Measurements from ENCODE around the gene DCAF8L1. TPM values are rescaled to one million over a fixed set of nuclear protein-coding genes. Genes with fewer than 3 reads are reported as not detected.

The DCAF8L1 gene
- total RNA-seq (not detected in 2 replicates), polyA plus RNA-seq (not detected in 2 replicates), polyA minus RNA-seq (not detected in 2 replicates), Bru-seq, nascent RNA (not detected), BruChase-seq, experiment 1, labeled RNA remaining after a 6-hour chase (not detected), BruChase-seq, experiment 2, labeled RNA remaining after a 2-hour chase (not detected)
- polyA plus RNA-seq (2011; cell fraction: cytosol; rRNA removed): not detected in 2 replicates
- not detected in 2 replicates for polyA plus RNA-seq (2011; cell fraction: nucleus; rRNA removed)
- not detected in 2 replicates for polyA plus RNA-seq (2012)
- polyA minus RNA-seq (2011; cell fraction: cytosol; rRNA and poly(A)+ RNA removed): not detected
- not detected in 2 replicates for polyA minus RNA-seq (2011; cell fraction: nucleus; rRNA and poly(A)+ RNA removed)
- long read RNA-seq: 0 reads

GRCh38 chrX:27981349-27981748 lies at the start of gene DCAF8L1:
TSS of gene DCAF8L1 (minus strand) at chrX:27981449. CDS start at chrX:27981334, 115 bp downstream.
- TF ChIP-seq POLR2A (IDR thresholded peaks at IDR 0.05; ENCODE audit: low read depth, low read length) (no peak), MYC (IDR thresholded peaks at IDR 0.05; ENCODE audit: low read depth, low read length) (no peak), MAX (IDR thresholded peaks at IDR 0.05; ENCODE audit: insufficient read depth, insufficient read length) (no peak), FOS (IDR thresholded peaks at IDR 0.05; ENCODE audit: borderline replicate concordance, insufficient read depth, low read length) (no peak), JUN (IDR thresholded peaks at IDR 0.05; ENCODE audit: borderline replicate concordance, insufficient read depth, insufficient read length, low read depth) (no peak), EZH2 (IDR thresholded peaks at IDR 0.05; ENCODE audit: borderline replicate concordance, low read depth, low read length, severe bottlenecking) (no peak), GATA2 (IDR thresholded peaks at IDR 0.05; ENCODE audit: insufficient read depth, insufficient read length, low read depth, low read length) (no peak), POLR2AphosphoS5 (IDR thresholded peaks at IDR 0.05; ENCODE audit: insufficient read depth, low read depth, low read length) (no peak), CTCF (IDR thresholded peaks at IDR 0.05; ENCODE audit: extremely low read depth in 1 of 2, insufficient read depth in 1 of 2, low read depth in 1 of 2, low read length in 2 of 2) (no peak)
- H4K20me1 ChIP-seq (replicated peaks; ENCODE audit: control insufficient read depth, extremely low read depth, insufficient read depth, low read length): no peaks in the 10 kb centered on the region
- POLR2A ChIA-PET: no interaction called here
- DNase-seq (ENCODE audit: low read depth, low spot score): no peak
- no peaks in the 10 kb centered on the region for H3K9me1 ChIP-seq (replicated peaks; ENCODE audit: control insufficient read depth, extremely low read depth, insufficient read depth, low read length)
- CTCF ChIA-PET: no interaction called here
- no peak within 1 kb of the TSS for H2AFZ ChIP-seq (ENCODE audit: low read depth, low read length)
- H3K9ac ChIP-seq (replicated peaks; ENCODE audit: extremely low read depth, insufficient read depth, low read length): no peak within 1 kb of the TSS
- no peaks in the 10 kb centered on the region for H3K4me1 ChIP-seq (ENCODE audit: control insufficient read depth, extremely low read depth, insufficient read depth, low read length)
- intact Hi-C loops (cut with micrococcal nuclease) (no loop called here), dilution Hi-C loops (cut with MboI; ENCODE audit: extremely low pct_ligation_motif_present, low sequenced_read_pairs) (no loop called here)
- H3K9me3 ChIP-seq (replicated peaks; ENCODE audit: control insufficient read depth, insufficient read depth, low read length): no peaks in the 10 kb centered on the region
- BruUV-seq (replicated peaks): no TSS peak
- H3K79me2 ChIP-seq (ENCODE audit: control insufficient read depth, insufficient read depth, low read length): no peaks in the 10 kb centered on the region
- no peaks in the 10 kb centered on the region for H3K36me3 ChIP-seq (ENCODE audit: control insufficient read depth in 2 of 2, extremely low read depth in 1 of 2, insufficient read depth in 2 of 2, low read length in 2 of 2)
- FAIRE-seq: no peak
- no peak within 1 kb of the TSS for H3K27ac ChIP-seq (ENCODE audit: insufficient read depth, low read depth, low read length)
- H3K27me3 ChIP-seq (ENCODE audit: control insufficient read depth in 2 of 2, insufficient read depth in 2 of 2, low read length in 2 of 2): no peaks in the 10 kb centered on the region
- H3K4me2 ChIP-seq (ENCODE audit: insufficient read depth, low read length): no peak within 1 kb of the TSS
- H3K4me3 ChIP-seq (replicated peaks in 1 of 3; ENCODE audit: insufficient read depth in 1 of 3, low read depth in 1 of 3, low read length in 3 of 3): no peak within 1 kb of the TSS
